Measurements from ENCODE around the gene AKR1C2. TPM values are rescaled to one million over a fixed set of nuclear protein-coding genes. Genes with fewer than 3 reads are reported as not detected.
"Not testable (repeated sequence)": the region's sequence is repeated elsewhere in the genome, so short reads cannot be mapped to it uniquely, and the experiment has no call there.

Gene AKR1C2
- total RNA-seq, 1 donor from 2014 or later: 0.41 TPM

DNA sequence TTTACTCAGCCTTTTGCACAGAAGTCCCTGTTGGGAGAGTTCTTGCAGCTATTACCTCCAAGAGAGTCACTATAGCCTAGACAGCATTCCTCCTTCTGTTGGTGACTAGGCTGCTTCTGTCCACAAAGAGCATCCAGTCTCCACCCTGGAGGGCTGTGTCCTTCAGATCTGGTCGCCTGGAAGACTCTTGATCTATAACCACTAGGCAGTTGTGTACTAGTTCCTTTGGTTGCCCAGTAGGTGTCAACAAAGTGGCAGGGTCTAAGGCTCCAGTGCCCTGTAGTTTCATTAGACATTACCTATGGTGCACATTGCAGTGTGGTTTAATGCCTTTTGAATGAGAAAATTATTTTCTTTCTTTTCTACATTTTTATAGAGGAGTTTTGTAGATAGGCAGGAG lies 11.3 kb upstream of the AKR1C2 start:
- Mint-ChIP-seq H3K36me3 (ENCODE audit: low read depth, unreplicated experiment) (no peaks in the 10 kb centered on the region), H3K27me3 (ENCODE audit: low read depth, unreplicated experiment) (no peaks in the 10 kb centered on the region), H3K9me3 (ENCODE audit: unreplicated experiment) (no peaks in the 10 kb centered on the region), H3K4me1 (ENCODE audit: low read depth, unreplicated experiment) (peaks cover 7% of the 10 kb centered on the region), H3K27ac (ENCODE audit: unreplicated experiment) (no peak overlapping the region), H3K4me3 (ENCODE audit: unreplicated experiment) (no peak overlapping the region)
- no peak for DNase-seq (ENCODE audit: low read depth)
- Histone ChIP-seq H4K20me1 (ENCODE audit: insufficient read depth, low read length) (no peaks in the 10 kb centered on the region), H3K4me1 (ENCODE audit: insufficient read depth, low read length) (no peaks in the 10 kb centered on the region), H3K9me3 (ENCODE audit: insufficient read depth, low read depth, low read length) (no peaks in the 10 kb centered on the region), H3K9ac (ENCODE audit: low read length) (no peak overlapping the region), H3K79me2 (ENCODE audit: insufficient read depth, low read length) (no peaks in the 10 kb centered on the region), H3K27ac (ENCODE audit: low read depth, low read length) (no peak overlapping the region), H3K4me3 (ENCODE audit: insufficient read depth, low read depth, low read length) (no peak overlapping the region), H2AFZ (ENCODE audit: low read depth, low read length) (no peak overlapping the region), H3K36me3 (ENCODE audit: insufficient read depth, low read length) (no peaks in the 10 kb centered on the region), H3K4me2 (ENCODE audit: low read length) (no peak overlapping the region), H3K27me3 (ENCODE audit: insufficient read depth, low read length) (no peaks in the 10 kb centered on the region)
- no peak for FAIRE-seq
- no peak for TF ChIP-seq EZH2 (IDR thresholded peaks at IDR 0.05; ENCODE audit: insufficient read depth, low read length)
- TF ChIP-seq, protein P1, sequence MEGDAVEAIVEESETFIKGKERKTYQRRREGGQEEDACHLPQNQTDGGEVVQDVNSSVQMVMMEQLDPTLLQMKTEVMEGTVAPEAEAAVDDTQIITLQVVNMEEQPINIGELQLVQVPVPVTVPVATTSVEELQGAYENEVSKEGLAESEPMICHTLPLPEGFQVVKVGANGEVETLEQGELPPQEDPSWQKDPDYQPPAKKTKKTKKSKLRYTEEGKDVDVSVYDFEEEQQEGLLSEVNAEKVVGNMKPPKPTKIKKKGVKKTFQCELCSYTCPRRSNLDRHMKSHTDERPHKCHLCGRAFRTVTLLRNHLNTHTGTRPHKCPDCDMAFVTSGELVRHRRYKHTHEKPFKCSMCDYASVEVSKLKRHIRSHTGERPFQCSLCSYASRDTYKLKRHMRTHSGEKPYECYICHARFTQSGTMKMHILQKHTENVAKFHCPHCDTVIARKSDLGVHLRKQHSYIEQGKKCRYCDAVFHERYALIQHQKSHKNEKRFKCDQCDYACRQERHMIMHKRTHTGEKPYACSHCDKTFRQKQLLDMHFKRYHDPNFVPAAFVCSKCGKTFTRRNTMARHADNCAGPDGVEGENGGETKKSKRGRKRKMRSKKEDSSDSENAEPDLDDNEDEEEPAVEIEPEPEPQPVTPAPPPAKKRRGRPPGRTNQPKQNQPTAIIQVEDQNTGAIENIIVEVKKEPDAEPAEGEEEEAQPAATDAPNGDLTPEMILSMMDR (IDR thresholded peaks at IDR 0.05; ENCODE audit: insufficient read depth, low read depth, low read length): no peak

- not testable (repeated sequence) for DNase-seq (ENCODE audit: low read depth); H3K4me3 ChIP-seq (ENCODE audit: insufficient read depth, low read depth, low read length); H3K9me3 ChIP-seq (ENCODE audit: insufficient read depth, low read depth, low read length); H3K4me2 ChIP-seq (ENCODE audit: low read length); H4K20me1 ChIP-seq (ENCODE audit: insufficient read depth, low read length); H2AFZ ChIP-seq (ENCODE audit: low read depth, low read length); H3K79me2 ChIP-seq (ENCODE audit: insufficient read depth, low read length); H3K4me1 Mint-ChIP-seq (ENCODE audit: low read depth, unreplicated experiment); H3K36me3 ChIP-seq (ENCODE audit: insufficient read depth, low read length); H3K4me3 Mint-ChIP-seq (ENCODE audit: unreplicated experiment); H3K36me3 Mint-ChIP-seq (ENCODE audit: low read depth, unreplicated experiment); H3K27me3 Mint-ChIP-seq (ENCODE audit: low read depth, unreplicated experiment); FAIRE-seq; H3K27ac ChIP-seq (ENCODE audit: low read depth, low read length); H3K4me1 ChIP-seq (ENCODE audit: insufficient read depth, low read length); H3K27ac Mint-ChIP-seq (ENCODE audit: unreplicated experiment); H3K27me3 ChIP-seq (ENCODE audit: insufficient read depth, low read length); H3K9ac ChIP-seq (ENCODE audit: low read length); H3K9me3 Mint-ChIP-seq (ENCODE audit: unreplicated experiment)
These were observed 10.7 kb upstream of the AKR1C2 start for GRCh38 chr10:5014200-5014910.

DNA sequence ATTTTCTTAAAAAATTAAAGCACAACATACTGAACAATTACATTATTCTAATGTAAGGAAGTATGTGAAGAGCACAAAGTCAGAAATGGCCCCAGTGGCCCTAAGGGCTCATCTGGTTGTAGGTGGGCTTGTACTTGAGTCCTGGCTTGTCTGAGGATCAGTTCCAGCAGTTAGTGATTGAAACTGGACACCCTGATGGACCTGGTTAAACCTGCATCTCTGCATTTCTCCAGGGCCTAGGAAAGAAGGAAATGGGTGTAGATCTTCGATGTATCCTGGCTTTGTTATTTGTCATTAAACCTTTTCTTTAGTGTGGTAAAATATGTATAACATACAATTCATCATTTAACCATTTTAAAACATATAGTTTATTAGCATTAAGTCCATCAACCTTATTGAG lies 9.7 kb upstream of the AKR1C2 start:
- Histone ChIP-seq H3K79me2 (ENCODE audit: insufficient read depth, low read length) (no peaks in the 10 kb centered on the region), H3K36me3 (ENCODE audit: insufficient read depth, low read length) (no peaks in the 10 kb centered on the region), H4K20me1 (ENCODE audit: insufficient read depth, low read length) (no peaks in the 10 kb centered on the region), H3K27ac (ENCODE audit: low read depth, low read length) (no peak overlapping the region), H2AFZ (ENCODE audit: low read depth, low read length) (no peak overlapping the region), H3K9me3 (ENCODE audit: insufficient read depth, low read depth, low read length) (no peaks in the 10 kb centered on the region), H3K4me3 (ENCODE audit: insufficient read depth, low read depth, low read length) (no peak overlapping the region), H3K9ac (ENCODE audit: low read length) (no peak overlapping the region), H3K4me2 (ENCODE audit: low read length) (no peak overlapping the region), H3K4me1 (ENCODE audit: insufficient read depth, low read length) (no peaks in the 10 kb centered on the region), H3K27me3 (ENCODE audit: insufficient read depth, low read length) (no peaks in the 10 kb centered on the region)
- TF ChIP-seq EZH2 (IDR thresholded peaks at IDR 0.05; ENCODE audit: insufficient read depth, low read length): no peak
- TF ChIP-seq, protein P1 (IDR thresholded peaks at IDR 0.05; ENCODE audit: insufficient read depth, low read depth, low read length): no peak
- H3K4me3 Mint-ChIP-seq (ENCODE audit: unreplicated experiment): no peak overlapping the region
- no peaks in the 10 kb centered on the region for H3K9me3 Mint-ChIP-seq (ENCODE audit: unreplicated experiment)
- H3K36me3 Mint-ChIP-seq (ENCODE audit: low read depth, unreplicated experiment): no peaks in the 10 kb centered on the region
- H3K27ac Mint-ChIP-seq (ENCODE audit: unreplicated experiment): no peak overlapping the region
- FAIRE-seq: no peak
- DNase-seq (ENCODE audit: low read depth): no peak
- no peaks in the 10 kb centered on the region for H3K27me3 Mint-ChIP-seq (ENCODE audit: low read depth, unreplicated experiment)
- H3K4me1 Mint-ChIP-seq (ENCODE audit: low read depth, unreplicated experiment): no peaks in the 10 kb centered on the region
